Aorta (tissue), 5 donors: Measurements from ENCODE around the gene DNAH2. TPM values are rescaled to one million over a fixed set of nuclear protein-coding genes. Genes with fewer than 3 reads are reported as not detected.

Source experiments
- ATAC-seq: fragments of 200-7000 bp; cut with Tn5 transposase; one replicate; pipeline ENCODE4 v1.9.1; 2022; ENCODE audit warnings: moderate library complexity; ENCODE audit not compliant: low FRiP score
- DNase-seq, 2 donors: peaks; one replicate each; pipeline ENCODE4 v3.0.0-alpha.2; 2020
- H3K27ac ChIP-seq, 2 donors: one replicate each; pipeline ENCODE4 v1.5.1; 2013; ENCODE audit warnings: low read length in 2 of 2, mild to moderate bottlenecking in 2 of 2, moderate library complexity in 2 of 2, control low read depth in 1 of 2, inconsistent platforms in 1 of 2, low read depth in 1 of 2
- H3K27me3 ChIP-seq, 2 donors: one replicate each; pipeline ENCODE4 v1.6.1; 2013; ENCODE audit warnings: control low read depth in 1 of 2, low read length in 1 of 2, mild to moderate bottlenecking in 1 of 2, moderate library complexity in 1 of 2; ENCODE audit not compliant: insufficient read depth in 2 of 2, control insufficient read depth in 1 of 2
- H3K36me3 ChIP-seq, 2 donors: one replicate each; pipeline ENCODE4 v1.6.1; 2013; ENCODE audit warnings: control low read depth in 1 of 2, low read length in 1 of 2, mild to moderate bottlenecking in 1 of 2; ENCODE audit not compliant: insufficient read depth in 2 of 2, control insufficient read depth in 1 of 2
- H3K4me1 ChIP-seq, 2 donors: one replicate each; pipeline ENCODE4 v1.6.1; 2013; ENCODE audit warnings: low read length in 2 of 2, control low read depth in 1 of 2, mild to moderate bottlenecking in 1 of 2, moderate library complexity in 1 of 2; ENCODE audit not compliant: insufficient read depth in 2 of 2, control insufficient read depth in 1 of 2
- H3K4me3 ChIP-seq, 2 donors: one replicate each; pipeline ENCODE4 v1.5.1; 2013; ENCODE audit warnings: low read length in 2 of 2, control low read depth in 1 of 2, mild to moderate bottlenecking in 1 of 2
- H3K9me3 ChIP-seq: one replicate; pipeline ENCODE4 v1.6.1; 2013; ENCODE audit warnings: mild to moderate bottlenecking, low read length; ENCODE audit not compliant: control insufficient read depth
- WGBS, 2 donors: extraction: QIAGEN DNeasy Blood & Tissue Kit; methylation state at CpG; one replicate each; pipeline ENCODE4 v1.1.7; 2013; 5-methylcytosine and 5-hydroxymethylcytosine counted together
- intact Hi-C, 2 donors: fragments of 100-400 bp; cut with DNase I; formaldehyde crosslinking; loops; one replicate each; pipeline versions ENCODE4 v1.14.2 to v1.15.0; 2022
- polyA plus RNA-seq, 2 donors: library from polyadenylated mRNA; stranded (reverse); fragments of 200-250 nt; gene quantifications; one replicate each; pipeline ENCODE4 v1.2.3, GENCODE V29; 2013
- total RNA-seq, 2 donors: library from RNA; stranded (reverse); fragmentation: NEBNext Ultra II Directional; extraction: Animal tissue kit (Norgen Biotek cat#: 25700); gene quantifications; one replicate each; pipeline ENCODE4 v1.2.1, GENCODE V29; 2021
- donor health status: healthy with polysubstance abuse.
- donor health status: Bipolar disorder and iron deficiency.
- donor health status: DM: no; HTN: no; CAD: no.
- donor health status: DM: no; HTN: no; CAD: no.
- donor health status: DM: yes; HTN: yes; CAD: no.

Gene DNAH2
- total and polyA plus RNA-seq, 4 donors, result 0.08 to 1.6 (median 0.16) TPM; not detected in 1

- Histone ChIP-seq H3K27me3 (no peaks in the 10 kb centered on the region), H3K4me1 (no peaks in the 10 kb centered on the region), H3K36me3 (no peaks in the 10 kb centered on the region), H3K27ac (no peak within 1 kb of the TSS), H3K4me3 (no peak within 1 kb of the TSS), H3K9me3 (no peaks in the 10 kb centered on the region)
- ATAC-seq (no peak), DNase-seq (peak; percentile 59 to 84)
- intact Hi-C loops, result loop anchor here (5.0 to 10.0 kb wide), 3 partner anchors 110 to 202 kb away; no protein-coding TSS in a partner anchor
- WGBS, 2 donors, result 35% methylated on average over 55 to 57 of the region's 57 CpGs
Measured at GRCh38 chr17:7854851-7855659, 137.5 kb downstream of the DNAH2 start, which contains the start of gene TMEM88. TMEM88 (plus strand) TSS chr17:7855066; CDS start chr17:7855075, 9 bp downstream.

GRCh38 chr17:7855660-7856010 lies 138.1 kb downstream of the DNAH2 start:
- Histone ChIP-seq H3K27me3 (no peaks in the 10 kb centered on the region), H3K27ac (no peak overlapping the region), H3K4me1 (no peaks in the 10 kb centered on the region), H3K4me3 (no peak overlapping the region), H3K9me3 (no peaks in the 10 kb centered on the region), H3K36me3 (no peaks in the 10 kb centered on the region)
- intact Hi-C loops, result loop anchor here (5.0 to 10.0 kb wide), 2 partner anchors 111 to 202 kb away; no protein-coding TSS in a partner anchor
- DNase-seq (peak; percentile 63 to 82), ATAC-seq (no peak)
- 3 to 10% methylated on average over 15 of the region's 15 CpGs for WGBS, 2 donors

GRCh38 chr17:7856011-7856810 lies 138.7 kb downstream of the DNAH2 start:
- H3K27ac ChIP-seq, result peak overlapping the region in 1 of 2 donors; percentile 55
- DNase-seq (peak; percentile 66 to 81), ATAC-seq (no peak)
- H3K27me3 ChIP-seq, result no peaks in the 10 kb centered on the region
- H3K36me3 ChIP-seq, result no peaks in the 10 kb centered on the region
- no peaks in the 10 kb centered on the region for H3K9me3 ChIP-seq
- intact Hi-C loops, result loop anchor here (5.0 to 10.0 kb wide), 2 partner anchors 111 to 201 kb away; no protein-coding TSS in a partner anchor
- no peaks in the 10 kb centered on the region for H3K4me1 ChIP-seq
- H3K4me3 ChIP-seq, result peak overlapping the region; percentile 10 to 33
- WGBS, 2 donors, result 6 to 10% methylated on average over 29 of the region's 29 CpGs

GRCh38 chr17:7856811-7857712 lies 139.5 kb downstream of the DNAH2 start, which contains the start of gene NAA38:
NAA38 (minus strand) TSS chr17:7857559; CDS start chr17:7857463, 96 bp downstream.
- Histone ChIP-seq H3K36me3 (no peaks in the 10 kb centered on the region), H3K4me3 (peak within 1 kb of the TSS; percentile 33 to 93), H3K27ac (peak within 1 kb of the TSS in 1 of 2 donors; percentile 94), H3K4me1 (no peaks in the 10 kb centered on the region), H3K9me3 (no peaks in the 10 kb centered on the region), H3K27me3 (no peaks in the 10 kb centered on the region)
- peak; percentile 98 to 99 for DNase-seq
- intact Hi-C loops, result loop anchor here (5.0 to 10.0 kb wide), 2 partner anchors 112 to 200 kb away; no protein-coding TSS in a partner anchor
- peak; percentile 95 for ATAC-seq
- WGBS, 2 donors, result 0% methylated on average over 60 to 64 of the region's 64 CpGs

GRCh38 chr17:7857713-7858521 lies 140.4 kb downstream of the DNAH2 start, which contains the start of gene CYB5D1:
CYB5D1 (plus strand) TSS chr17:7858003; CDS start chr17:7858135, 132 bp downstream.
- DNase-seq, result peak; percentile 94
- Histone ChIP-seq H3K4me3 (peak within 1 kb of the TSS; percentile 33 to 93), H3K27me3 (no peaks in the 10 kb centered on the region), H3K4me1 (no peaks in the 10 kb centered on the region), H3K36me3 (no peaks in the 10 kb centered on the region), H3K9me3 (no peaks in the 10 kb centered on the region), H3K27ac (peak within 1 kb of the TSS in 1 of 2 donors; percentile 94)
- 1% methylated on average over 48 of the region's 48 CpGs for WGBS, 2 donors
- intact Hi-C loops, result loop anchor here (5.0 to 10.0 kb wide), 2 partner anchors 113 to 199 kb away; no protein-coding TSS in a partner anchor
- ATAC-seq, result peak; percentile 87

GRCh38 chr17:7858522-7858810 lies 140.9 kb downstream of the DNAH2 start:
- Histone ChIP-seq H3K36me3 (no peaks in the 10 kb centered on the region), H3K27ac (peak overlapping the region in 1 of 2 donors; percentile 18), H3K27me3 (no peaks in the 10 kb centered on the region), H3K4me3 (peak overlapping the region in 1 of 2 donors; percentile 23), H3K4me1 (no peaks in the 10 kb centered on the region), H3K9me3 (no peaks in the 10 kb centered on the region)
- DNase-seq, result peak; percentile 63 to 83
- intact Hi-C loops, result loop anchor here (5.0 to 10.0 kb wide), 2 partner anchors 114 to 199 kb away; no protein-coding TSS in a partner anchor
- ATAC-seq, result no peak
- 23 to 24% methylated on average over 20 of the region's 20 CpGs for WGBS, 2 donors

GRCh38 chr17:7859028-7859427 lies 141.5 kb downstream of the DNAH2 start:
- Histone ChIP-seq H3K9me3 (no peaks in the 10 kb centered on the region), H3K27me3 (no peaks in the 10 kb centered on the region), H3K4me1 (no peaks in the 10 kb centered on the region), H3K36me3 (no peaks in the 10 kb centered on the region), H3K27ac (no peak overlapping the region), H3K4me3 (no peak overlapping the region)
- ATAC-seq (no peak), DNase-seq (no peak)
- intact Hi-C loops, result loop anchor here (5.0 to 10.0 kb wide), 2 partner anchors 114 to 198 kb away; no protein-coding TSS in a partner anchor
- WGBS, 2 donors, result 85 to 90% methylated on average over 8 of the region's 8 CpGs
